ENCODE measurements around the gene TACC3.

Gene TACC3

DNA sequence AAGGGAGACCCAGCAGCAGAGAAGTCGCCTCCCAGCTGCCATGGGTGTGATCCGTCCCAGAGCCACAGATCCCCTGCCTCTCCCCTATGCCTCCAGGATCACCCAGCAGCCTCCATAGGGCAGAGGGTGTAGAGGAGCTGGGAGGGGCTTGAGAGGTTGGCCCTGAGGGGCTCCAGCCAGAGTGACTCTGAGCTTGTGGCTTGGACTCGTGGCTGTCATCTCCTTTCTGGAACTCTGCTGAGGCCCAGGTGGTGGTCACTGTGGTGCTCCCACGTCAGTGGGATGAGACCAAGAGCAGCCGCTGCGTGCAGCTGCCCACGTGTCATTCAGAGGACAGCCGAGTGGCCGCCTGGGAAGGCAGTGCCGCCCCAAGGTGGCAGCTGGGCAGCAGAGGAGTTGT is 4.2 kb downstream of the TACC3 start:
- DNase-seq: no peak

DNA sequence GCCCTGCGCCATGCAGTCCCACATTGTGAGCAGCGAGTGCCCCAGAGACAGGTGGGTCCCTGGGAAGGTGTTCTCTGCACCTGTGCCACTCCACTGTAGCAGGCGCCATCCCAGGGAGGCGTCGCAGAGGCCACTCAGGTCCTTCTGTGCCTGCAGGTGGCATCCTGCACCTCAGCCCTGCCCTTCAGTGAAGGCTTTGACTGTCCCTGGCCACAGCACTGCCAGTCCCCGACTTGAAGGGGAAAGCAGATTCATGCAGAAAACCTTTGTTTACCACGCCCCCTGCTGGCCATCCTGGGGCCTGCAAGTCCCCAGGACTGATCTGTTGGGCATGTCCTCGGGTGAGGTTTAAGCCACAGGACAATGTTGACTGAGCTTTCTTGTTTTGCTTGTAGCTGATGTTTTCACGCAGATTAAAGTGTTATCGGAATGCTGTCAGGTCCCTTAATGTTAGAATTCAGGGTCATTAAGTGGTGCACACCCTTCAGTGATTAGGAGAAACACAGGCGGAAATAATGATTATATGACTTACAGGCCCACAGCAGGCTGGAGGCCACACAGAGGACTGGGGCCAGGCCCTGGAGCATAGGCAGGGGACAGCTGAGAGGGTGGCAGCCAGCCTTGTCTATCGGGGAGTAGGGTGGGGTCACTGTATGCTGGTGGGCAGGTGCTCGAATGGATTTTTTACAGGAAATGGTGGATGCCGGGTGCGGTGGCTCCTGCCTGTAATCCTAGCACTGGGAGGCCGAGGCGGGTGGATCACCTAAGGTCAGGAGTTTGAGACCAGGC is 5.0 kb downstream of the TACC3 start:
- DNase-seq: peak; percentile 96

DNA sequence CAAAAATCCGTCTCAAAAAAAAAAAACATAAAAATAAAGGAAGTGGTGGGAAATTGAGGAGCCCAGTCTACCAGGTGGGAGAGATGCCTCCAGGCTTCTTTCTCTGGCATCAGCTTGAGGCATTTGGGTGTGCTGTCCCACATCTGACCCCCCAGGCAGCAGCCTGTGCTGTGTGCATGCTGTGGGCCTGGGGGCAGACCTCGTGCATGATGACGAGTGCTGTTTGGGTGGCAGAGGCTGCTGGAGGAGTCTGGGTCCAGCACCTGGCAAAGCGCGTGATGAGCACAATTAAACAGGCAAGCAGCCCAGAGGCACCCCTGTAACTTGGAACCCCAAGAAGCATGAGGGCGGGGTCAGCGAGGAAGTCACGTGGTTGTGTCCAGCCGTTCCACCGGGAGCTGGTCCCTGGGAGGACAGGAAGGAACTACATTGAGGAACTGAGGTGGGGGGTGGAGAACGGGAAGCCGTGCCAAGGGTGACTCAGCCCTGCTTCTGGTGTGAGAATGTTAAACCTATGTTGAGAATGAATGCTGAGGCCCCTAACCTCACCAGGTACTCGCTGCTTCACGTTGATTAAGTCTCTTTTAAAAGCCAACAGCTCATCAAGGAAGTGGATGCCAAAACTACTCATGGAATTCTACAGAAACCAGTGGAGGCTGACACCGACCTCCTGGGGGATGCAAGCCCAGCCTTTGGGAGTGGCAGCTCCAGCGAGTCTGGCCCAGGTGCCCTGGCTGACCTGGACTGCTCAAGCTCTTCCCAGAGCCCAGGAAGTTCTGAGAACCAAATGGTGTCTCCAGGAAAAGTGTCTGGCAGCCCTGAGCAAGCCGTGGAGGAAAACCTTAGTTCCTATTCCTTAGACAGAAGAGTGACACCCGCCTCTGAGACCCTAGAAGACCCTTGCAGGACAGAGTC is 6.1 kb downstream of the TACC3 start:
- DNase-seq: no peak

DNA sequence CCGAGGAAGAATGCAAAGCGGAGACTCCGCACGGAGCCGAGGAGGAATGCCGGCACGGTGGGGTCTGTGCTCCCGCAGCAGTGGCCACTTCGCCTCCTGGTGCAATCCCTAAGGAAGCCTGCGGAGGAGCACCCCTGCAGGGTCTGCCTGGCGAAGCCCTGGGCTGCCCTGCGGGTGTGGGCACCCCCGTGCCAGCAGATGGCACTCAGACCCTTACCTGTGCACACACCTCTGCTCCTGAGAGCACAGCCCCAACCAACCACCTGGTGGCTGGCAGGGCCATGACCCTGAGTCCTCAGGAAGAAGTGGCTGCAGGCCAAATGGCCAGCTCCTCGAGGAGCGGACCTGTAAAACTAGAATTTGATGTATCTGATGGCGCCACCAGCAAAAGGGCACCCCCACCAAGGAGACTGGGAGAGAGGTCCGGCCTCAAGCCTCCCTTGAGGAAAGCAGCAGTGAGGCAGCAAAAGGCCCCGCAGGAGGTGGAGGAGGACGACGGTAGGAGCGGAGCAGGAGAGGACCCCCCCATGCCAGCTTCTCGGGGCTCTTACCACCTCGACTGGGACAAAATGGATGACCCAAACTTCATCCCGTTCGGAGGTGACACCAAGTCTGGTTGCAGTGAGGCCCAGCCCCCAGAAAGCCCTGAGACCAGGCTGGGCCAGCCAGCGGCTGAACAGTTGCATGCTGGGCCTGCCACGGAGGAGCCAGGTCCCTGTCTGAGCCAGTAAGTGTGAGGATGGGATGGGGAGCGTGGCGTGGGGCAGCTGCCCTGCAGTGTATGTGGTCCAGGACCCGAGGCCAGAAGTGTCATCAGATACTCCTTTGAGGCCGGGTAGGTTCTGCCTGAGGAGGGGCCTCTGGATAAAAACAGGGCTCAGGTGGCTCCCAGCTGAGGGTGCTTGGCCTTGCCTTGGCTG is 7.0 kb downstream of the TACC3 start:
- no peak for DNase-seq

DNA sequence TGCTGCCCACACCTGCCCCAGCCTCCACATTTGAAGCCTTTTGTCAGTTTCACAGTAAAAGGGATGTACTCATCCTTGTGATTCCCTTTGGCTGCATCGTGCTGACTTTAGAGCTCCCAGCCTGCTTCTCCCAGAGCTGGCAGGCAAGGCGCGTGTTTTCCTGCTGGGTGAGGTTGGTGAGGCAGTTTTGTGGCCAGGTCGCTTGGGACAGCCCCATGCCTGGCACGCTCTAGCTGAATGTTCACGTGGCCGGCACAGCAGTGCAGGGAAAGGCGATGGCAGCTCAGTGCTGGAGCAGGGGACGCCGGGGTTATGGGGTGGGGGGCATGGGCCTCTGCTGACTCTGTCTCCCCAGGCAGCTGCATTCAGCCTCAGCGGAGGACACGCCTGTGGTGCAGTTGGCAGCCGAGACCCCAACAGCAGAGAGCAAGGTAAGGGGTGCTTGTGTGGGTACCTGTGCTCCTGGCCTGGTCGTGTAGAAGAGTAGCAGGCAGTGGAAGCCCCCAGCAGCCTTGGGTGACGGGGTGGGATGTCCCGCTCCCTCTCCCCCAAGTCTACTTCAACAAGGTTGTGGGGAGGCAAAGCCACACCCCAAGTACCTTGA is 9.3 kb downstream of the TACC3 start:
- no peak for DNase-seq

DNA sequence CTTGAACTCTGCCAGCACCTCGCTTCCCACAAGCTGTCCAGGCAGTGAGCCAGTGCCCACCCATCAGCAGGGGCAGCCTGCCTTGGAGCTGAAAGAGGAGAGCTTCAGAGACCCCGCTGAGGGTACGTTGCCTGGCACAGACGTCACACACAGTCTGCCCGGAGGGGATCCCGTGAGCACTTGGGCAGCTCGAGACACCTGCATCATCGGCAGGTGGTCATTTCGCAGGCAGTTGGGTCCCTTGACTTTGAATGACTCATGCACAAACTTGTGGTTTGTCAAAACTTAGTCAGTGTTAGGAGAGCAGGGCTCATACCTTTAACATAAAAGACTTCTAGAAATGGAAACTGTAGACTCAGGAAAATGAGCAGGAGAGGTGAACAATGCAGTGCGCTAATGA is 9.9 kb downstream of the TACC3 start:
- no peak for DNase-seq

DNA sequence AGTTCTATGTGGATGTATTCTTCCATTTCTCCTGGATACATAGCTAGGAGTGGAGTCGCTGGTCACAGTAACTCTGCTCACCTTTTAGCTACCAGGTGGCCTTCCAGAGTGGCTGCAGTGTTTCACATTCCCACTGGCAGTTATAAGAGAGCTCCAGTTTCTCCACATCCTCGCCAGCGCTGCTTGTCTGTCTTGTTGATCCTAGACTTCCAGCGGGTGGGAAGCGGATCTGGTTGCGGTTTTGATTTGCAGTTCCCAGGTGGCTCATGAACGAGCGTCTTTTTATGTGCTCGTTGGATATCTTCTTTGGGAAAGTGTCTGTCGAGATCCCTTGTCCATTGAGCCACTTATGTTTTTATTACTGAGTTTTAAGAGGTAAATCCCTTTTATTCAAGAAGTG is 11.6 kb downstream of the TACC3 start:
- no peak for DNase-seq

DNA sequence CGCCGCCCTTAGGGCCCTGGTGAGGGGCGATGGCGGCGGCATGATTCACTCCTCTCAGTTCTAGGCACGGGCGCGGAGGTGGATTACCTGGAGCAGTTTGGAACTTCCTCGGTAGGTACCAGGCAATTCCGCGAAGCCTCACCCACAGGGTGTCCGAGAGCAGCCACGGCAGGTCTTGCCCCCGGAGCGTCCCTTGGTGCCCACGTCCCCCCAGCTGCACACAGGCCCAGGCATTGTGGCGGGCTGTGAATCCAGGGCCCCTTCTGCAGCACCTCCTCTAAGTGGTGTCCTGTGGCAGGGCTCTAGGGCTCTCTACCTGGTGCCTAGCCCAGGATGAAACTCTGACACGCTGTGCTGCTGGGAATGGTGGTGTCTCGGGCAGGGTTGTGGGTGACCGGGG is 13.9 kb downstream of the TACC3 start:
- DNase-seq: no peak

DNA sequence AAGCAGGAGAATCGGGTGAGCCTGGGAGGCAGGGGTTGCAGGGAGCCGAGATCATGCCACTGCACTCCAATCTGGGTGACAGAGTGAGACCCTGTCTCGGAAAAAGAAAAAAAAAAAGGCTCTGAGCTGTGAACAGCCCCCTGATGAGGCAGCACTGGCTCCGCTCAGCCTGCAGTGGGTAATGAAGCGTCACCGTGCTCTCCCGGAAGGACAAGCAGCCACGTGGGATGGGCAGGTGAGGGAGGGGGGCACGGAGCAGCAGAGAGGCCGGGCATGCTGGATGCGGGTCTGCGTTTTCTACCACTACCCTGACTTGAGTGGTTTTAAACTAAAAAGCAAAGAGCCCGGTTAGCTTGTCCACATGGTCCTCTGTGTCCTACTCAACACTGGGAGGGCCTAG is 15.5 kb downstream of the TACC3 start:
- DNase-seq: peak; percentile 58

DNA sequence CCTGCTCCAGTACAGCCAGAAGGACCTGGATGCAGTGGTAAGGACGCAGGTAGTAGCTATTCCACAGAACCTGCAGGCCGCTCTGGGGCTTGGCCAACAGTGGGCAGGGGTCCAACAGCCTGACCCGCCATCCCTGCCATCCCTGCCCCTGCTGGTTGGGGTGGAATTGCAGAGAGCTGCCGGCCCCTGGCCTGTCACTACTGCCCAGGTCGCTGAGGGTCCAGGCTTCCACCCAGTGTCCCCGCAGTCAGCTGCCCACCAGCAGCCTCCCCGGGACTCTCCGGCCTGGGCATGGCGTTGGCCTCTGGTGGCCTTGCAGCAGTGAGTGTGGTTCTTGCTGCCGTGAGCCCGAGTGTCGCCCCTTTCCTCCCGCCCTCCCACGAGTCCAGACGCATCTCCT is 16.3 kb downstream of the TACC3 start:
- DNase-seq: no peak

DNA sequence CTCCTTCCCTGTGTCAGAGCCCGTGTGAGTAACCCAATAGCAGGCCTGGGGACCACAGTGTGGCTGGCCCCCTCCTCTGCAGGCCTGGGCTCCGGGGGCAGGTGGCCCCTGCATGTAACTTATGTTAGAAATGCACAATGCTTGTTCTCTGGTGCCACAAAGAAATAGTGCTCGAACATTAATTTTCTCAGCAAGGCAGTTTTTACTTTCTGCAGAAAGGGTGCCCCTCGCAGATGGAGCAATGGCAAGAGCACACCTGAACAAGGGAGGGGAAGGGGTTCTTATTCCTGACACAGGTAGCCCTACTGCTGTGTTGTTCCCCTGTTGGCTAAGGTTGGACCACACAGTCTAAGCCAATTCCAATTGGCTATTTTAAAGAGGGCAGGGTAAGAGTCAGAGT is 17.1 kb downstream of the TACC3 start:
- no peak for DNase-seq

DNA sequence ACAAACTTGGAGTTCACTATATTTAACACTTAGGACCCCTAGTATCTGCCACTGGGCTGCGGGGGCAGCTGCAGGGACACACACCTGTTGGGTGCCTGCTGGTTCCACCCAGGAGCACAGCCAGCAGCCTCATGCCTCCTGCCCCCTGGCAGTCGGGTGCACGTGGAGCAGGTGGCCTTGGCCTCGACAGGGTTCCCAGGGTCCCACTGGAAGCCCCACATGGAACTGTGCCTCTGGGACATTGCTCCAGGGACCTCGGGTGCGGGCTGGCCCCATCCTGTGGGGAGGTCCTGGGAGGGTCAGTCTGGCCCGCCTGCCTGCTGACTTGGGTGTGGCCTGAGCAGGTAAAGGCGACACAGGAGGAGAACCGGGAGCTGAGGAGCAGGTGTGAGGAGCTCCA is 18.0 kb downstream of the TACC3 start:
- DNase-seq: no peak

DNA sequence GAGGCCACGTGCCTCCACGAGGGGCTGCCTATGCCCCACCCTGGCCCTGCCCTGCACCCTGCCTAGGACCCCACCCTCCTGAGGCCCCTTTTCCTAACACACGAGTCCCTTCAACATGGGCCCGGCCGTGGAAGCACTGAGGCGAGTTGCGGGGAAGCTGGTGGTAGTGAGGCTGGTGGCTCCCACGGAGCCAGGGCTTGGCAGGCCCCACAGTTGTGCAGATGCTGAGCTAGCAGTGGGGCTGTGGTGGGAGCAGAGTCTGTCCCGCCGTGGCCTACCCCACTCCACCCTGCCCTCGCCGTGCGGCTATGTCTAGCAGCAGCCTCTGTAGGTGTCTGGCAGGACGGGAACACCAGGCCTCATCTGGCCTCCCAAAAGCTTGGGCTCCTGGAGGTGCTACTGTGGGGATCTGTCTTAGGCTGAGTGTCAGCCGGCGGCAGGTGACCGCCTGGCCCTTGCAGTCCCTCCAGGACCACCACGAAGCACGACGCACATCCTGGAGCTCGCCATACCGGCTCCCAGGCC is 18.8 kb downstream of the TACC3 start:
- no peak for DNase-seq

DNA sequence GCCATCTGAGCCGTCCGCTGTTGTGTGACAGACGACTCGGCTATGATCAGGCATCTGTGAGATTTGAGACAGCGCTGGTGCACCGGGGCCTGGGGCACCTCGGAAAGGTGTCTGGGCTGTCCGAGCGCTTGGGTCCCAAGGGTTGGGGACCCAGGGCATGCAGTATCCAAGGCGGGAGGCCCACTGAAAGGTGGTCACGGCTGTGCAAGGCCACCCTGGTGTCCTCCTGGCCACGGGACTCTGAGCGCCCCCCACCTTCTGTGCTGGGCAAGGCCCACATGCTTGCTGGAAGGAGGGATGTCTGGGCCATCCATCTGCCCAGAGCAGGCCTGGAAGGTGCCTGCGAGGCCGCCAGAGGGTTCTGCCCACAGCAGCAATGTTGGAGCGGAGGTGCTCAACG is 19.9 kb downstream of the TACC3 start:
- no peak for DNase-seq

DNA sequence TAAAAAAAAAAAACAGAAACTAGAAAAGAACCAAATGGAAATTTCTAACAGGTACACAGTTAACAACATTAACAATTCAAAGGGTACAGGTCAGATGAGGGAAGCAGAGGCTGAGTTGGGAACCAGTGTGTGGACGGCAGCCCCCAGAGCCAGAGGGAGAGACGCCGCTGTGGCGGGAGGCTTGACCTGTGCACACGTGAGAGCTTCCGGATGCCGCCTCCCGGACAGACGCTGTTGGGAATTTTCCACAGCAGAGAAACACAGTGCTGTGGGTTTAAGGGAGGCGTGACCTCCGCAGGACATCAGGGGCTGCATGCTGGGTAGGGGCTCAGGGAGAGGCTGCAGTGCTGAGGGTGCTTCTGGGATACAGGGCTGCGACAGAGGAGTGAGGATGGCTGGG is 22.2 kb downstream of the TACC3 start:
- DNase-seq: no peak

DNA sequence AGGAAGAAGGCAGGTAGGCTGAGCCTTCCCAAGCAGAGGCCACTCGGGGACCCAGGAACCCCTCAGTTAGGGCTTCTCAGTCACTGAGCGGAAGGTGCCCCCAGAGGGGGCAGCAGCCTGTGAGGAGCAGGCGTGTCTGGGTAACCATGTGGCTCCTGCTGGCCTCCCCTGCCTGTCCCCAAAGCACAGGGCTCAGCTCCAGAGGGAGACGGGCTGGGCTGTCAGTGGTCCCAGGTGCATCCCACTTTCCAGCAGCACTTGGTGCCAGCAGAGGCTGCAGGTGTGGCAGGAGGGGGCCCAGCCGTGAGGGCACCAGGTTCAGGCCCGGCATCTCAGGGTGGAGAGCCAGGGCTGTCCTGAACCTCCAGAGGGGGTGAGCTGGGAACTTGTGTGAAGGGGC is 22.7 kb downstream of the TACC3 start:
- no peak for DNase-seq

DNA sequence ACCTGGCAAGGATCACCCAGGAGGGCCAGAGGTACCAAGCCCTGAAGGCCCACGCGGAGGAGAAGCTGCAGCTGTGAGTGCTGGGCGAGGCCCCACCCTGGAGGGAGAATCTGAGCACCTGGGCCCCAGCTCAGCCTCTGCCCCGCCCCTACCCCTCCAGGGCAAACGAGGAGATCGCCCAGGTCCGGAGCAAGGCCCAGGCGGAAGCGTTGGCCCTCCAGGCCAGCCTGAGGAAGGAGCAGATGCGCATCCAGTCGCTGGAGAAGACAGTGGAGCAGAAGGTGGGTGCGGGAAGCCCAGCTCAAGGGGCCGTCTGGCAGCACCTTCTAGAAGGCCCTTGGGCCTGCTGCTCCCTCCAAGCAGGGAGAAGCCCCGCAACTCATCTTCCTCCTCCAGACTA is 23.2 kb downstream of the TACC3 start:
- no peak for DNase-seq

DNA sequence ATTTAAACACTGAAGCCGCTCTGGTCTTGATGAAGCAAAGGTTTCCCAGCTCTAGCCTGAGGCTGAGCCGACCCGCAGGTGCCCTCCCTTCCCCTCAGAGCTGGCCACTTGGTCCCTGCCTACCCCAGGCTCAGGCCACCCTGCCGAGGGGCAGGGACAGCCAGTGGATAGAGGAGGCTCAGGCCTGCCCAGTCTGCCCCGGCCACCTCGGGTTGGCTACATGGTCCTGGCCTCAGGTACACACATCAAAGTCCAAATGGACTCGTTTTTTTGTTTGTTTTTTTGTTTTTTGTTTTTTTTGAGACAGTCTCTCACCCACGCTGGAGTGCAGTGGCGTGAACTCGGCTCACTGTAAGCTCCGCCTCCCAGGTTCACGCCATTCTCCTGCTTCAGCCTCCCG is 23.8 kb downstream of the TACC3 start:
- DNase-seq: no peak

DNA sequence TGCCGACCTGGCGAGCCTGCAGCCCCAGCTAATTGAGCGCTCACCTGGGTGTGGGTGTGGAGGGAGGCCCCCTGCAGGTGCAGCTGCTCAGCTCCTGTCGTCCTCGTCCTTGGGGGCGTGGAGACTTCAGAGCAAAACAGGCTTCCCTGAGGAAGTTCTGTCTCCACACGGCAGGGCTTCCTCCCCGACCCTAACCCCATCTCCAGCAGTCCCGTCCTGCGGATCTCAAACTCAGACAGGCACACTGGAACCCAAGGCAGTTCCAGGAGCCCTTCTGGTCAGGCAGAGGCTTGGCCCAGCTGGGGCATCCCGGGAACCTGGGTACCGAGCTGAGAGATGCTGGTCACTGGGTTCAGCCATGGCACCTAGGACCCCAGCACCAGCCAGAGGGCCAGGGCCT is 24.4 kb downstream of the TACC3 start:
- DNase-seq: no peak

DNA sequence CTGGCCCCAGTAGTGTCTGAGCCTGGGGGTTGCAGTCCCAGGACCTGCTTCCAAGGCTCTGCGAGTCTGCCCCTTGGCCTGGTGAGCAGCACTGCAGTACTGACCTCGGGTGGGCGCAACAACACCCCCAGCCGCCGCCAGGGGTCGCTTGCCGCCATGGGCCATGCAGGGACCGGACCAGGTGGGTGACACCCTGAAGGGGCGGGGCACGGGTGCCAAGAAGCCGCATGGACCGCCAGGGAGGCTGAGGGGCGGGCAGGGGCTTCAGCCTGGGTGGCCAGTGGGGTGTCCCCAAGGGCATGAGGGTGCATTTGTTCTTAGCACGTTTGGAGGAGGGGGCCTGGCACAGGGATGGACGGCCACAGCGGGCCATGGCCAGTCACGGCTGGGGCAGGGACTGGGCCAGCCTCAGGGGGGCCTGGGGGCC is 25.0 kb downstream of the TACC3 start:
- DNase-seq: peak; percentile 92

DNA sequence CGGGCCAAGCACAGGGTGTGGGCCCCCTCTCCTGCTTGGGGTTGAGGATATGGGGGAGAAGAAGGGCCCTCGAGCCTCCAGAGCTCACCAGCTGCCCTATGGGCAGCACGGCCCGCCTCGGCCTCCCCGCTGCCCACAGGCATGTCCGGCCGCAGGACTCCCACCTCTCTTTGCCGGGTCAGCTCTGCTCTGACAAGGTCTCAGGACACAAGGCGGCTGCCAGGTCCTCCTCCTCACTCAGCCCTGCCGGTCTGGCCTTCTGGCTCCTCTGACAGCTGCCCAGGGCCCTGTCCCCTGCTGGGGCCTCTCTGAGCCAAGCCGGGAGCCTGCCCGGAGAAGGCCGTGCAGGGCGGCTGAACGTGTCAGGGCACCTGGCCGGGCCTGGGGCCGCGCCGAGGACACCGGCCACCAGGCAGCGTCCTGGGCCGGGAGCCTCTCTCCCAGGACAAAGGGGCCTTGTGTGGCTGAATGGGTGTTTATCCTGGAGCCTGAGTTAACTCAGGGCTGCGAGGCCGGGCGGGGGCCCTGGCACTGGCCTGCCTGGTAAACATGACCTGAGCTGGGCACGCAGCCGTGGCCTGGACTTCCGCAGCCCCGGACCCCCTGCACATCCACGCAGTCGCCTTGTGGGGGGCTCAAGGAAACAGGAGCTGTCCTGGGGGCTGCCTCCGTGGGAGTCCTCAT is 25.7 kb downstream of the TACC3 start:
- no peak for DNase-seq

DNA sequence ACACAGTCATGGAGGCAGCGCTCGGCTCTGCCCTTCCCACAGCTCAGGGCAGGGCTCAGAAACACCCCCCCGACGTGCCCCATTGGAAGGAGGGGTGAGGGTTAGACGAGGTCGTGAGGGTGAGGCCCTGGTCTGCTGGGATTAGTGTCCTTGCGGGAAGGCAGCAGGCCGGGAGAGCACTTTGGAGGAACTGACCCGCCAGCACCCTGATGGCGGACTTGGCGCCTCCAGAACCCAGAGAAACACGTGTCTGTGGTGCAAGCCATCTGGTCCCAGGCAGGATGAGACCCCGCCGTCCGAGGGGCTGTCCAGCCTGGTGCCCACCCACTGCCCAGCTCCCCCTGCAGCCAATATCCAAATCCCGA is 26.3 kb downstream of the TACC3 start:
- no peak for DNase-seq

Measured in eye (tissue), 1 donor.